ENCODE data around the gene CASQ1. TPM values are rescaled to one million over a fixed set of nuclear protein-coding genes. Genes with fewer than 3 reads are reported as not detected.

Gene CASQ1
- total and polyA plus RNA-seq, 5 donors from 2014 or later, result not detected

GRCh38 chr1:160236806-160237205 is 46.4 kb downstream of the CASQ1 start:
- no peak overlapping the region for H3K27ac ChIP-seq (ENCODE audit: insufficient read depth, low read length, poor library complexity, severe bottlenecking)
- peak overlapping the region in 2 of 3 donors; percentile 12 to 75 for H3K27ac Mint-ChIP-seq
- H3K36me3 ChIP-seq (ENCODE audit: control insufficient read depth, insufficient read depth, low read length), result peaks cover 90% of the 10 kb centered on the region
- no peak overlapping the region for H3K4me3 ChIP-seq (ENCODE audit: low read depth, low read length)
- peaks cover 18 to 30% (median 22%) of the 10 kb centered on the region in 4 donors for H3K4me1 Mint-ChIP-seq
- peaks cover 8% of the 10 kb centered on the region for H3K4me1 ChIP-seq (ENCODE audit: control insufficient read depth, insufficient read depth, low read length, poor library complexity, severe bottlenecking)
- no peaks in the 10 kb centered on the region for H3K27me3 Mint-ChIP-seq
- peaks cover 52% of the 10 kb centered on the region for H3K36me3 Mint-ChIP-seq
- no peak overlapping the region for H3K4me3 Mint-ChIP-seq
- H3K9me3 ChIP-seq (ENCODE audit: control insufficient read depth in 2 of 2, low read length in 2 of 2), result no peaks in the 10 kb centered on the region
- H3K9me3 Mint-ChIP-seq, result no peaks in the 10 kb centered on the region
- ATAC-seq (ENCODE audit: low read depth in 2 of 2) (no peak), DNase-seq (no peak)
- H3K27me3 ChIP-seq (ENCODE audit: control insufficient read depth, insufficient read depth, low read length), result no peaks in the 10 kb centered on the region

DNA sequence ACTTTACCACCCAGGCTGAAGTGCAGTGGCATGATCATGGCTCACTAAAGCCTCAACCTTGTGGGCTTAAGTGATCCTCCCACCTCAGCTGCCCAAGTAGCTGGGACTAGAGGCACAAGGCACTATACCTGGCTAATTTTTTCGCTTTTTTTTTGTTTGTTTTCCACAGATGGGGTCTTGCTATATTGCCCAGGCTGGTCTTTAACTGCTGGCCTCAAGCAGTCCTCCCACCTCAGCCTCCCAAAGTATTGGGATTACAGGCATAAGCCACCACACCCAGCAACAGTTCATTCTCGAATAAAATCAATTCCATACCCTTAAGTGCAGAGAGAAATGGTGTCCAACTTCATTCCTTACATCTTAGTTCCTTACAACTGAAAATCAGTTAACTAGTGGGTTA is 47.2 kb downstream of the CASQ1 start:
- H3K27ac Mint-ChIP-seq, result peak overlapping the region in 1 of 3 donors; percentile 75

DNA sequence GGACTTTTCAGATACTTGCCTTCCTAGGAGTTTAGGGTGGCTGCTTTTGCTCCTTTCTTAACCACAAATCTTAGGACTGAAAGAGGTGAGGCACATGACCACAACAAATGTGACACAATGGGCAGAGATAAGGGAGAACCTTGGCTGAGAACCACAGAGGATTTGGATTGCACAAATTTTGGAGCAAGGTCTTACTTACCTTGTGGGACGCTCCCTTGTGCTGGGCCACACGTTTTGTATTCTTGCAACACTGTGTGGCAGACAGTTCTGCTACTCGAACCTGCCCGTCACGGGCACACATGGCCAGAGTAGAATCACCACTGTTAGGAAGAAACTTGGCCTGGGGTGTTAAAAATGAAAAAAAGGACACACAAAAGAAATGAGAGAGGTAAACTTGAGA is 48.0 kb downstream of the CASQ1 start:
- H3K27ac ChIP-seq (ENCODE audit: insufficient read depth, low read length, poor library complexity, severe bottlenecking), result no peak overlapping the region
- H3K4me1 ChIP-seq (ENCODE audit: control insufficient read depth, insufficient read depth, low read length, poor library complexity, severe bottlenecking), result peaks cover 3% of the 10 kb centered on the region
- peaks cover 85% of the 10 kb centered on the region for H3K36me3 ChIP-seq (ENCODE audit: control insufficient read depth, insufficient read depth, low read length)
- no peaks in the 10 kb centered on the region for H3K27me3 ChIP-seq (ENCODE audit: control insufficient read depth, insufficient read depth, low read length)
- ATAC-seq (ENCODE audit: low read depth in 2 of 2), result no peak
- no peaks in the 10 kb centered on the region for H3K9me3 ChIP-seq (ENCODE audit: control insufficient read depth in 2 of 2, low read length in 2 of 2)
- no peak for DNase-seq
- Mint-ChIP-seq H3K36me3 (peaks cover 58% of the 10 kb centered on the region), H3K4me3 (no peak overlapping the region), H3K9me3 (no peaks in the 10 kb centered on the region), H3K27me3 (no peaks in the 10 kb centered on the region), H3K4me1 (peaks cover 18 to 30% (median 24%) of the 10 kb centered on the region in 4 donors), H3K27ac (peak overlapping the region in 1 of 3 donors; percentile 57)
- H3K4me3 ChIP-seq (ENCODE audit: low read depth, low read length), result no peak overlapping the region

More for the DNA sequence above, 47.2 kb downstream of the CASQ1 start:
- Histone ChIP-seq H3K27me3 (ENCODE audit: control insufficient read depth, insufficient read depth, low read length) (no peaks in the 10 kb centered on the region), H3K9me3 (ENCODE audit: control insufficient read depth in 2 of 2, low read length in 2 of 2) (no peaks in the 10 kb centered on the region), H3K4me3 (ENCODE audit: low read depth, low read length) (no peak overlapping the region), H3K36me3 (ENCODE audit: control insufficient read depth, insufficient read depth, low read length) (peaks cover 86% of the 10 kb centered on the region), H3K27ac (ENCODE audit: insufficient read depth, low read length, poor library complexity, severe bottlenecking) (no peak overlapping the region), H3K4me1 (ENCODE audit: control insufficient read depth, insufficient read depth, low read length, poor library complexity, severe bottlenecking) (peaks cover 8% of the 10 kb centered on the region)
- no peaks in the 10 kb centered on the region for H3K27me3 Mint-ChIP-seq
- no peak overlapping the region for H3K4me3 Mint-ChIP-seq
- ATAC-seq (ENCODE audit: low read depth in 2 of 2) (no peak), DNase-seq (no peak)
- peaks cover 55% of the 10 kb centered on the region for H3K36me3 Mint-ChIP-seq
- no peaks in the 10 kb centered on the region for H3K9me3 Mint-ChIP-seq
- H3K4me1 Mint-ChIP-seq, result peaks cover 18 to 30% (median 23%) of the 10 kb centered on the region in 4 donors

DNA sequence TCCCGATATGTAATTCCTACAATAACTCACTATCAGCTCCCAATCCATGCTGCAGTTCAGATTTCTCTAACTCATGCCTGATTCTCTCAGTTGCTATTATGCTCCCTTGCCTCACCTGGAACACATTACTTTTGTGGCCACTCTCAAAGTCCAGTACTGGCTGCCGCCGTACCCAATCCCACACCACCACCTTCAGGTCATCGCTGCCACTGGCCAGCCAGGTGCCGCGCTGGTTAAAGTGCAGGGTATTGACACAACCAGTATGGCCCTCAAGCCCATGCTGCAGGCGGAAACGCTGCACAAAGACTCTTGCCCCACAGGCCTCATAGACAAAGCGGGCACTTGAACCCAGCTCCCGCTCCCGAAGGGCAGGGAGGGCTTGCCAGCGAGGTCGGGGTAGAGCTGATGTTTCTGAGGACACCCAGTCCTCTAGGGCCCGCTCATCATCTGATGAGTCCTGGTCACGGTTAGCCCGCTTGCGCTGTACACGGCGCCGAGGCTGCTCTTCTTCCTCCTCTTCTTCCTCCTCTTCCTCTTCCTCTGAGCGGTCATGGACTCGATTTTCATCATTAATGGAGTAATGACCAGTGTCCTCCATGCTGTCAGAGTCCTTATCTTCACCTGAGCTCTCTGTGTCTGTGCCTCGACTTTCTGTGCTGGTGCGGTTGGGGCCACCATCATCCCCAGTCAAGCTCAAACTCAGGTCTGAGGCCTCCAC is 49.4 kb downstream of the CASQ1 start:
- H3K4me1 Mint-ChIP-seq, result peaks cover 14 to 28% (median 16%) of the 10 kb centered on the region in 4 donors
- H3K9me3 Mint-ChIP-seq, result no peaks in the 10 kb centered on the region
- no peaks in the 10 kb centered on the region for H3K9me3 ChIP-seq (ENCODE audit: control insufficient read depth in 2 of 2, low read length in 2 of 2)
- no peak for DNase-seq
- H3K27ac ChIP-seq (ENCODE audit: insufficient read depth, low read length, poor library complexity, severe bottlenecking), result no peak overlapping the region
- H3K36me3 Mint-ChIP-seq, result peaks cover 62% of the 10 kb centered on the region
- no peaks in the 10 kb centered on the region for H3K4me1 ChIP-seq (ENCODE audit: control insufficient read depth, insufficient read depth, low read length, poor library complexity, severe bottlenecking)
- H3K4me3 ChIP-seq (ENCODE audit: low read depth, low read length), result no peak overlapping the region
- no peaks in the 10 kb centered on the region for H3K27me3 ChIP-seq (ENCODE audit: control insufficient read depth, insufficient read depth, low read length)
- H3K36me3 ChIP-seq (ENCODE audit: control insufficient read depth, insufficient read depth, low read length), result peaks cover 80% of the 10 kb centered on the region
- H3K4me3 Mint-ChIP-seq, result no peak overlapping the region
- H3K27me3 Mint-ChIP-seq, result no peaks in the 10 kb centered on the region
- ATAC-seq (ENCODE audit: low read depth in 2 of 2), result no peak
- H3K27ac Mint-ChIP-seq, result no peak overlapping the region

DNA sequence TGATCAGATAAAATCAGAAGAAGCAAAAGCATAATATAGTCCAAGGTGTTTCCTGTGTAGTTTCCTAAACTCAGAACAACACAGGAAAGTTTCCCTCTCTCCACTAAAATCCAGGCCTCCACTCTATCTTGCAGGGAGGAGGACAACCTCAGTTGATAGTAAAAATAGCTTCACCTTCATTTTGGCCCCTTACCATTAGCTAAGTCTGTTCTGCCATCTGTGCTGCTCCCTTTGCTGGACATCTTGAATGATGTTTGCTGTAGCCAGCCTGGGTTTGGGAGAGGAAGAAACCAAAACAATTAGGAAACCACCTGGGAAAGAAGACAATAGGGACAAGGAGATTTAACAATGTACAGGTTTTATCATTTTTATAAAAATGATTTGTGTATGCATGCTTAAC is 53.4 kb downstream of the CASQ1 start:
- Mint-ChIP-seq H3K36me3 (peaks cover 45% of the 10 kb centered on the region), H3K4me1 (peaks cover 9 to 32% (median 20%) of the 10 kb centered on the region in 4 donors), H3K27ac (peak overlapping the region in 2 of 3 donors; percentile 68 to 75), H3K4me3 (no peak overlapping the region), H3K9me3 (no peaks in the 10 kb centered on the region), H3K27me3 (no peaks in the 10 kb centered on the region)
- Histone ChIP-seq H3K27me3 (ENCODE audit: control insufficient read depth, insufficient read depth, low read length) (no peaks in the 10 kb centered on the region), H3K36me3 (ENCODE audit: control insufficient read depth, insufficient read depth, low read length) (peaks cover 46% of the 10 kb centered on the region), H3K9me3 (ENCODE audit: control insufficient read depth in 2 of 2, low read length in 2 of 2) (no peaks in the 10 kb centered on the region), H3K4me3 (ENCODE audit: low read depth, low read length) (no peak overlapping the region), H3K4me1 (ENCODE audit: control insufficient read depth, insufficient read depth, low read length, poor library complexity, severe bottlenecking) (no peaks in the 10 kb centered on the region), H3K27ac (ENCODE audit: insufficient read depth, low read length, poor library complexity, severe bottlenecking) (no peak overlapping the region)
- ATAC-seq (ENCODE audit: low read depth in 2 of 2) (no peak), DNase-seq (no peak)

DNA sequence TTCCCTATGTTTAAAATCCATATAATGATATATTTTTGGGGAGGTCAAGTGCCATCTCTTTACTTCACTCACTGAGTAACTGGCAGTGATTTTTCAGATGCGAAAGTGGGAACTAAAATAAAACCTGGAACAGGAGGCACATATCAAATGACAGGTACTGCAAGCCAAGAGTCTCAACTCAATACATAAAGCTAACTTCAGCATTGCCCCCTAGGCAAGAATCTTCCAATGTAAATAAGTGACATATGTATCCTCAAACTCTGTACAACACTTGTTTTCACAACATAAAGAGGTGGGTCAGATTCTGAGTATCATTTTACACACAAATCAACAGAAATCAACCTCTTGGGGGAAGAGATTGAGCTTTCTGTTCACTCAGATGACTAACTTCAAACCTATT is 53.8 kb downstream of the CASQ1 start:
- no peak for ATAC-seq (ENCODE audit: low read depth in 2 of 2)
- H3K27ac ChIP-seq (ENCODE audit: insufficient read depth, low read length, poor library complexity, severe bottlenecking), result no peak overlapping the region
- H3K36me3 ChIP-seq (ENCODE audit: control insufficient read depth, insufficient read depth, low read length), result peaks cover 42% of the 10 kb centered on the region
- no peaks in the 10 kb centered on the region for H3K27me3 ChIP-seq (ENCODE audit: control insufficient read depth, insufficient read depth, low read length)
- no peak overlapping the region for H3K4me3 ChIP-seq (ENCODE audit: low read depth, low read length)
- Mint-ChIP-seq H3K36me3 (peaks cover 41% of the 10 kb centered on the region), H3K9me3 (no peaks in the 10 kb centered on the region), H3K4me1 (peaks cover 9 to 32% (median 20%) of the 10 kb centered on the region in 4 donors), H3K27ac (peak overlapping the region in 1 of 3 donors; percentile 75), H3K4me3 (no peak overlapping the region), H3K27me3 (no peaks in the 10 kb centered on the region)
- no peak for DNase-seq
- no peaks in the 10 kb centered on the region for H3K9me3 ChIP-seq (ENCODE audit: control insufficient read depth in 2 of 2, low read length in 2 of 2)
- H3K4me1 ChIP-seq (ENCODE audit: control insufficient read depth, insufficient read depth, low read length, poor library complexity, severe bottlenecking), result no peaks in the 10 kb centered on the region

- no peaks in the 10 kb centered on the region for H3K9me3 ChIP-seq (ENCODE audit: control insufficient read depth in 2 of 2, low read length in 2 of 2)
- Mint-ChIP-seq H3K4me1 (peaks cover 9 to 29% (median 21%) of the 10 kb centered on the region in 4 donors), H3K27me3 (no peaks in the 10 kb centered on the region), H3K36me3 (peaks cover 30% of the 10 kb centered on the region), H3K9me3 (no peaks in the 10 kb centered on the region), H3K27ac (peak overlapping the region in 2 of 3 donors; percentile 63 to 75), H3K4me3 (no peak overlapping the region)
- no peak overlapping the region for H3K4me3 ChIP-seq (ENCODE audit: low read depth, low read length)
- ATAC-seq (ENCODE audit: low read depth in 2 of 2) (no peak), DNase-seq (no peak)
- H3K4me1 ChIP-seq (ENCODE audit: control insufficient read depth, insufficient read depth, low read length, poor library complexity, severe bottlenecking), result no peaks in the 10 kb centered on the region
- H3K27me3 ChIP-seq (ENCODE audit: control insufficient read depth, insufficient read depth, low read length), result no peaks in the 10 kb centered on the region
- H3K36me3 ChIP-seq (ENCODE audit: control insufficient read depth, insufficient read depth, low read length), result peaks cover 31% of the 10 kb centered on the region
- no peak overlapping the region for H3K27ac ChIP-seq (ENCODE audit: insufficient read depth, low read length, poor library complexity, severe bottlenecking)
Observed at GRCh38 chr1:160245434-160245833, 55.1 kb downstream of the CASQ1 start.

DNA sequence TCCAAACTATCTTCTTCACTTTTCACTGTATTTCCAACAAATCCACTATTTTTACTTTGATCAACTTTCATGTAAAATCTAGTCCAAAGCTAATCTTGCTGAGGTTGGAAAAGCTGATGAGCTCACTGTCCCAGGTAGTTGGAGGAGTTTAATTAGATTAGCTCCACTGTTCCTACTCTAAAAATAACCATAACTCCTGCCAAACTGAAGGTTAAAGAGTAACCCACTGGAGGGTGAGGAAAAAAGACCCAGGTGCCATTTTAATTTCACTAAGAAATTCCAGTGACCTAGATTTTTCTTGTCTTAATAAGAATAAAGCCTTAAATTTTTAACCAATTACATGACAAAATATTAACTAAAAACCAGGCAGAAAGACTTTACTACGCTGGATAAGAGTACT is 56.7 kb downstream of the CASQ1 start:
- Histone ChIP-seq H3K4me3 (ENCODE audit: low read depth, low read length) (no peak overlapping the region), H3K36me3 (ENCODE audit: control insufficient read depth, insufficient read depth, low read length) (peaks cover 19% of the 10 kb centered on the region), H3K9me3 (ENCODE audit: control insufficient read depth in 2 of 2, low read length in 2 of 2) (no peaks in the 10 kb centered on the region), H3K27ac (ENCODE audit: insufficient read depth, low read length, poor library complexity, severe bottlenecking) (no peak overlapping the region), H3K27me3 (ENCODE audit: control insufficient read depth, insufficient read depth, low read length) (no peaks in the 10 kb centered on the region), H3K4me1 (ENCODE audit: control insufficient read depth, insufficient read depth, low read length, poor library complexity, severe bottlenecking) (no peaks in the 10 kb centered on the region)
- Mint-ChIP-seq H3K4me3 (no peak overlapping the region), H3K4me1 (peaks cover 16 to 36% (median 31%) of the 10 kb centered on the region in 4 donors), H3K27ac (peak overlapping the region in 1 of 3 donors; percentile 17), H3K9me3 (no peaks in the 10 kb centered on the region), H3K27me3 (no peaks in the 10 kb centered on the region), H3K36me3 (peaks cover 23% of the 10 kb centered on the region)
- DNase-seq (no peak), ATAC-seq (ENCODE audit: low read depth in 2 of 2) (no peak)
